T-helper 22 cell (primary cell): ENCODE data around the gene ABCF1.
"Not testable (repeated sequence)": the region's sequence is repeated elsewhere in the genome, so short reads cannot be mapped to it uniquely, and the experiment has no call there.

ENCODE experiments used
- DNase-seq: peaks from one replicate; pipeline ENCODE4 v3.0.0-alpha.2; 2020; ENCODE audit warnings: low read depth

The ABCF1 gene

DNA sequence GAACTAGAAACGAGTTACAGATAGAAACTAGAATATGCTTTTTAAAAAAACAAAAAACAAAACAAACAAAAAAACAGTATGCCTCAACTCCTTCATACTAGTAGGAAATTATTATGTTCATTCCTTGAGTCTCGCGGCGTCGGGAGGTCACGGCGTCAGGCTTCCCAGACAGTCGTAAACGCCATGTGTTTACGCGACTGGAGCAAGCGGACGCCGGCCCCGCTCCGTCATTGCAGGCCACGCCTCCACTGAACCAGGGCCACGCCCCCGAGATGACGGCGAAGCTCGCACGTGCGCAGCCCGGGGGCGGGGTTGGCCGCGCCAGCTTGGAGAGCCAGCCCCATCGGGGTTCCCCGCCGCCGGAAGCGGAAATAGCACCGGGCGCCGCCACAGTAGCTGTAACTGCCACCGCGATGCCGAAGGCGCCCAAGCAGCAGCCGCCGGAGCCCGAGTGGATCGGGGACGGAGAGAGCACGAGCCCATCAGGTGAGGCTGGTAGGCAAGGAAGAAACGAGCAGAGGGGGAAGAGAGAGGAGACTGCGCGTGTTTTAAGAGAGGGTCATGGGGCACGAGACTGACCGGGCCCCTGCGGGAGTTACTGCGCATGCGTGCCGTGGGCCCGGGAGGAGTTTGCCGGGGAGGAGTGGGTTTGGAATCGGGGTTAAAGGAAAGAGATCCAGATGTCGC lies at the start of gene ABCF1:
Gene ABCF1 (plus strand): TSS at position 368 of the 687 bp plus-strand sequence. CDS start 46 bp downstream, at position 414.
- peak; percentile 97 for DNase-seq

- not testable (repeated sequence) for DNase-seq
These were observed 49.3 kb upstream of the ABCF1 start for GRCh38 chr6:30521952-30522351.

DNA sequence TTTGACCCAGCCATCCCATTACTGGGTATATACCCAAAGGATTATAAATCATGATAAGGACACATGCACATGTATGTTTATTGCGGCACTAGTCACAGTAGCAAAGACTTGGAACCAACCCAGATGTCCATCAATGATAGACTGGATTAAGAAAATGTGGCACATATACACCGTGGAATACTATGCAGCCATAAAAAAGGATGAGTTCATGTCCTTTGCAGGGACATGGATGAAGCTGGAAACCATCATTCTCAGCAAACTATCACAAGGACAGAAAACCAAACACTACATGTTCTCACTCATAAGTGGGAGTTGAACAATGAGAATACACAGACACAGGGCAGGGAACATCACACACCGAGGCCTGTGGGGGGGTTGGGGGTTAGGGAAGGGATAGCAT lies 44.8 kb upstream of the ABCF1 start:
- DNase-seq: not testable (repeated sequence)

DNA sequence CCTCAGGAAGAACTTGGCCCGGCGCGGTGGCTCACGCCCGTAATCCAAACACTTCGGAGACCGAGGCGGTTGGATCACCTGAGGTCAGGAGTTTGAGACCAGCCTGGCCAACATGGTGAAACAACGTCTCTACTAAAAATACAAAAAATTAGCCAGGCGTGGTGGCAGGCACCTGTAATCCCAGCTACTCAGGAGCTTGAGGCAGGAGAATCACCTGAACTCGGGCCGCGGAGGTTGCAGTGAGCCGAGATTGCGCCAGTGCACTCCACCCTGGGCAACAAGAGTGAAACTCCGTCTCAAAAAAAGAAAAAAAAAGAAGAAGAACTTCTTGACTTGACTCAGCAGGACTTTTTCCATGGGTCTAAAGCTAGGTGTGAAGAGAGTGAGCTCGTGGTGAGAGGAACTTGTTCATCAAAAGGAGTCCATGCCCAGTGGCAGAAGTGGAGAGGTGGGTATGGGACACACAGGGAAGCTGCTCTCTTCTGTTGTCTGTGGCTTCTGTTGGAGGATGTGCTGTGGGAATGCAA lies 41.8 kb upstream of the ABCF1 start:
- not testable (repeated sequence) for DNase-seq

DNA sequence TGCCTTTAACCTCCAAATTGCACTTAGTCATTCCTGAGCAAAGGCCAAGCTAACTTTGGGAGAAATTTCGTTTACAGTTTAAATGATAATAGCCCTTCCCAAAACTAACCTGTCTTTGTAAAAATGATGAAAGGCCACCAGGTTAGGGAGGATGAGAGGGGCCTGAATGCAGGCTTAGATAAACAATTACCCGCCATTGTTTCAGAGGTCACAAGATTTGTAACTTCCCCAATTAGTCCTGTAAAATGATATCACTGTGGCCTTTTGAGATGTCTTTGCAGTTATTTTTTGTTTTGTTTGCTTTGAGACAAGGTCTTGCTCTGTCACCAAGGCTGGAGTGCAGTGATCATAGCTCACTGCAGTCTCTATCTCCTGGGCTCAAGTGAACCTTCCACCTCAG lies 41.2 kb upstream of the ABCF1 start:
- no peak for DNase-seq

DNA sequence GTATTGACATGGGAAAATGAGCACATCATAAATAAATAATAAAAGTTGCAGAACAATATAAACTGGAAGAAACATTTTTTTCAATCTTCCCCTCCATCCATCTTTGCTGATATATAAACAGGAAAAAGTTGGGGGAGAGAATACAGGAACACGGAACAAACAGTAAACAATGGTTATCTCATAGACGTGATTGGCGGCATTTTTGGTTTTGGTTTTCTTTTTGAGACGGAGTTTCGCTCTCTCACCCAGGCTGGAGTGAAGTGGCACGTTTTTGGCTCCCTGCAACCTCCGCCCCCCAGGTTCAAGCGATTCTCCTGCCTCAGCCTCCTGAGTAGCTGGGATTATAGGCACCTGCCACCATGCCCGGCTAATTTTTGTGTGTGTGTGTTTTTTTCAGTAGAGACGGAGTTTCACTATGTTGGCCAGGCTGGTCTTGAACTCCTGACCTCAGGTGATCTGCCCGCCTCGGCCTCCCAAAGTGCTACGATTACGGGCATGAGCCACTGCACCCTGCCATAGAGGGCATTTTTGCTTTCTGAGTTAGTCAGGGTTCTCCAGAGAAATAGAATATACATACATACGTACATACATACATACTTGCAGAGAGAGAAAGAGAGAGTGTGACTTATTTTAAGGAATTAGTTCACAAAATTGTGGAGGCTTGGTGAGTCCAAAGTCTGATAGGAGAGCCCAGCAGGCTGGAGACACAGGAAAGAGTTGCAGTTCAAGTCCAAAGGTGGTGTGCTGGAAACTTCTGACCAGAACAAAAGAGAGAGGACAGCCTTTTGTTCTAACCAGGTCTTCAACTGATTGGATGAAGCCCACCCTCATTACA lies 37.6 kb upstream of the ABCF1 start:
- no peak for DNase-seq

GRCh38 chr6:30537931-30538330 lies 33.3 kb upstream of the ABCF1 start:
- DNase-seq: no peak

DNA sequence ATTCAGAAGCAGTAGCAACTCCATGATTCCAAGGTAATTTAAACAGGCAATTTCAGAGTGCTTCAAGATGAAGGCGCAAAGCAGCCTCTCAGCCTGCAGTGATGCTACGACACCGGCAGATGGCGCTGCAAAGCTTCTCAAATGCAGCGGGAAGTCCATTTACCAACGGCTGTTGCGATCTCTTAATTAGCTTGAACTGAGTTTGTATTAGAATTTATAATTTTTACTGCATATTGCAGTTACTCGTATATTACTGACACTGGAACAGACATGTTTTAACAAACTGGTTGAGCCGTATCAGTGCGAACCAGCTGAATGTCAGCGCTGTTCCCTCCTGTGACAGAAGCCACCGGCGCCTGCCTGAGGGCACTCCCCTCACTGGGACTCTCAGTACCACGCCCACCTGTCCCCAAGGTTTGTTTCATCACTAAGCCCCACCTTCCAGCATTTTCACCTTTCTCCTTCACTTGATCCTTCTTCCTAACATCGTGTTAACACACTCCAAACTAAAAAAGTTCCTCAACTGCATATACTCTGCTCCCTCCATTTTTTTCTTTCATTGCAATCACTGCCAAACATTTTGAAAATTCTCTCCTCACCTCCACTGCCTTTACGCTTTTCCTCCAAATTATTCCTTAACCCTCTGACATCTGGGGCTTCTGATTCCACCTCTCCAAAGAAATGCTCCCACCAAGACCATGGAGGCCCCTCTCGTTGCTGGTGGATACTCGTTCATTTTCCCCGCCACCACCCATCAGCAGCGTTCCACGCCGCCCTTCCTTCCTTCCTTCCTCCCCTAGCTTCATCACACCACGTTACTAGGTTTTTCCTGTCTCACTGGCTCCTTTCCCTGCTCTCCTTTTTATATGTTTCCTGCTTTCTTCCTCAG lies 29.5 kb upstream of the ABCF1 start:
- DNase-seq: peak; percentile 59

DNA sequence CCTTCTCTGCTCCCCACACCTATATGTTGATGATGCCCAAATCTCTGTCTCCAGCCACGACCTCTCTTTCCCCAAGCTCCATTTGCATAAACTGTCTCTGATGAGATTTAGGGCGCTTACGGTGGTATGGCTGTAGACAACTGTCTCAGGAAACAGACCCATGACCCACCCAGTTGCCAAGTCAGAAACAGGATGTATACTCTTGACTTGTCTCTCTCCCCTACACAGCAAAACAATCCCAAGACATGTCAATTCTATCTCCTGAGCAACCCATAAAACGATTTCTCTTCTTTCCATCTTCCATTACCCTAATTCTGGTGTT lies 28.9 kb upstream of the ABCF1 start:
- DNase-seq: peak; percentile 19

DNA sequence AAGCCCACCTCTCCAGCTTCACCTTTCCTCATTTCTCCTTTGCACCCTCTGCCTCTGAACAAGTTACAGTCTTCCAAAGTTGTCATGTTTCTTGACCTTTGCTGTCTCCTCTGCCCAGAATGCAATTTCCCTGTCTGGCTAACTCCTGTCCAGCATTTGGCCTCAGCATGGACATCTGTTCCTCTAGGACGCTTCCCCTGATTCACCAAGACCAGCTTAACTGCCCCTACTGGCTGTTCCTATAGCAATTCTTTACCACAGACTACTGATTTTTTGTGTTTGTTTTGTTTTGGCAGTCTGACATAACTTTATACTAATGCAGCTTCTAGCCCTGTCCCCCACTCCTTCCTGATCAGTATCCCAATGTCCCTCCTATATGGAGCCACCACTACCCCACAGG lies 28.3 kb upstream of the ABCF1 start:
- DNase-seq: no peak

GRCh38 chr6:30543821-30544220 lies 27.4 kb upstream of the ABCF1 start:
- no peak for DNase-seq

DNA sequence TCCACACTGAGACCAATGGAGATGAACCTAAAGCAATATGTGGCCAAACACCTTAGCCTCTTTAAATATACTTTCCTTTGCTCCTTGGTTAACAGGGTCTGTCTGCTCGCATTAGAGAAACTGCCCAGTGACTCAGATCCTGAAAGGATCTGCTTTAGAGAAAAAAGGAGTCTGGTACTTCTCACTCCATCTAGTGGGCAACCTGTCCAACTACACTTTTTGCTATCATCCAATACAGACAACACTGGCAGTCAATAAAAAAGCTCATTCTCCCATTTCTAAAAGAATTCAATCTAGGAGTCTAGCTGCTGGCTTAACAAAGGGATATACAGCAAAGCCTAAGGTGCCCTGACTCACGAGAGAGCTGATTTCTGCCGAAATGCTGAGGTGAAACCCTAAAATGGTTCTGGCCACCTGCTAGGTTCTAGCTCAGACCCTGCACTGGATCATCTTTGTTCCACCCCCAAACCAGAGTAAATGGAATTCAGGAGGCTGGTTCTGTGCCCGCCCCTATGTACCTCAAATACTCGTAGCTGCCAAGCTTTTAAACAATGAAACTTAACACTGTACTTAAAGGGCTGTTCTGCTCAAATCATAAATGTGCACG lies 26.5 kb upstream of the ABCF1 start:
- DNase-seq: no peak

GRCh38 chr6:30547454-30547853 lies 23.8 kb upstream of the ABCF1 start:
- DNase-seq: no peak

GRCh38 chr6:30548375-30548774 lies 22.9 kb upstream of the ABCF1 start:
- no peak for DNase-seq

DNA sequence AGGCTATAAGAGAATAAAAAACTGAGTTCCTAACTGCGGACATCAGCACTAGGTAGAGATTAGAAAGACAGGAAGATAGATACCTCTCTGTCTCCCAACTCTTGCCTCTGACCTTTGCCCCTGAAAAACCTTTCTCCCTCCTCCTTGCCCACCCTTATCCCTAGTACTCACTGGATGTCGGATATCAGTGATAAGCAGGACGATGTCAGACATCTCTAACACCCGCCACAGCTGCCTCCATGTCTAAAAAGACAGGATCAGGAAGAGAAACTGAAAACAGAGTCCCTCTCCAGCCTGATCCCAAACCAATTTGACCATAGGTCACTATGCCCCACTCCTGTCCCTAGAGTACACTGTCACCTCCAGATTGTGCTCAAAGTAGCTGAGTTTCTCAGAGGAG lies 16.8 kb upstream of the ABCF1 start:
- no peak for DNase-seq

DNA sequence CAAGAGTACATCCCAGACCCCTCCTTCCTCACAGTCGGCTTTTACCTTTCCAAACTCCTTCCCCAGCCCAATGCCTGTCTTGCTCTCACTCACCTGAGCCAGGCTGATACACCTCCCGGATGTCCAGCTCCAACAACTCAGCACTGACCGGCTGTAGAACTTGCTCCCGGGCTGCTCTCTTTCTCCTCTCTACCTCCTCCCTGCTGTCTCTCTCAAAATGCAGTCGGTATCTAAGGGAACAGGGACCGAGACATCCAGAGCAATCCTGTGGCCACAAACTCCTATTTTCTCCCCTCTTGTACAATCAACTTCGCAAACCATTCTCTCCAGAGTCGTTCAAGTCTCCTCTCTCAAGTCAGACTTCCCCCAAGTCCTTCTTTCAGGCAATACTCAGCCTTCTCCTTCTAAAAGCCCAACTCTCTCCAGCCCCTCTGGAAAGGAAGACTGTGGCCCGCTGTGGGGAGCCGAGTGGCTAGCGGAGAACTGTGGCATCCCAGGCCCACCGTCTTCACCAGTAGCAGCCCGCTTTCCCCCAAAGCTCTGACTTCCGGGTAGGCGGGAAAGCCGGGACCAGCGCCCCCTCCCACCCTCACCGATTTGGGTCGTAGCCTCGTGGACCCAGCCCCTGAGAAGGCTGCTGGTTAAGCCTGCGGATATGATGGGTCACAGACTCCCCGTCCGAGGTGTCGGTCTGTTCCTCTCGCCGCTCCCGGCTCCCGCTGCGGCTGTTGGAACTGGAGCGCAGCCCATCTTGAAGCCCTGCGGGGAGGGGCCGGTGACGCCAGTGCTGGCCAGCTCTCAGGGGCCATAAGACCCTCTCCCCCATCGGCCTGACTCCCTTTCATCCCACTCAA lies 16.1 kb upstream of the ABCF1 start:
- DNase-seq: peak; percentile 7

DNA sequence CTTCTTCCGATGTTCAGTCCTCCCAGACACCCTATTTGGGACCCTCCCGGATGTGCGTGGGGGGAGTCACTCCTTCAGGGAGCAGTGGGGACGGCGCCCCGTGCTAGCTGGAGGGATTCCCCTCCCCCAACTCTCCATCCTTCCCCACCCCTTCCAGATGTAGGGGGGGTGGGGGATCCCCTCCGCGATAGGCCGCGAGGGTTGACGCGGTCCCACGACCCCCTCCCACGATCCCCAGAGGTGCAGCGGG lies 15.5 kb upstream of the ABCF1 start:
- no peak for DNase-seq

DNA sequence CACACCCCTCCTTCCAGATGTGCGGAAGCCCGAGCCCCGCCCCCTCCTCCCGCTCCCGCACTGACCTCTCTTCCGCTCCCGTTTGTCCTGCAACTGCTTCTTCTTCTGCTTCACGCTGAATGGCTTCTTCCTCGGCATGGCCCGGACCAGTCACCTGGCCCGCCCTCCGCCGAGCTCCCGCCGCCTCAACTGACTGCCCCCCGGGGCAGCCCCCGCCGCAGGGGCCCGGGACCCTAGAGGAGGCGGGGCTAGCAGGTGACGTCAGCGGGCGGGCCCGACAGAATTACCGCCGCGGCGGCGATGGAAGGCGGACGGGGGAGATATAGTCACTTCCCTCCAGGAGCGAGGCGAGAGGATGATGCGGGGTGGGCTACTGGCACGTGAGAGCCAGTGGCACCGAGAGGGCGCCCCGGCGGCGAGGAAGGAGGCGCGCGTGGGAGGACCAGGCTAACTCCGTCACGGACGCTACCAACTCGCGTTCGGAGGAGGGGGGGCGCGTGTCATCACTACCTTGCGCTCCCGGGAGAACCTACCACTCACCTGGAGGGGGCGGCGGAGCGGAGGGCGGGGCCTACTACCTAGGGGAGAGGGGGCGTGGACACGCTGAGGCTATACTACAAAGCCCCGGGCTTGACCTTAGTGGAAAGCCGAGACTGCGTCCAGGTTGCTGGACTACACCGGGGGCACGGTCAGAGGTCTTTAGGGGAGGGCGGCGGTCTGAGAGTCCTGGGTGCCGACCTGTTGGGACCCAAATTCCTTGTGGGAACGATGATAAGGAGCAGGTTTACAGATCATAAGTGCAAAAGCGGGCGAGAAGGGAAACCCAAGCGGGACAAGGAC lies 15.0 kb upstream of the ABCF1 start, which contains the start of gene GNL1:
Gene GNL1 (minus strand): TSS at position 424 of the 840 bp plus-strand sequence. CDS start 286 bp downstream, at position 138.
- peak; percentile 98 for DNase-seq

GRCh38 chr6:30556906-30557682 lies 14.1 kb upstream of the ABCF1 start, which contains the start of gene PRR3:
TSS of gene PRR3 (plus strand) at chr6:30557295. CDS start at chr6:30557345, 50 bp downstream.
- DNase-seq: peak; percentile 83
